DMS79 (cell line): Measurements from ENCODE around the gene KRT84.

Experiments
- DNase-seq: peaks from one replicate; lab custom pipeline; 2025; lab: John Stamatoyannopoulos, UW

KRT84 gene

DNA sequence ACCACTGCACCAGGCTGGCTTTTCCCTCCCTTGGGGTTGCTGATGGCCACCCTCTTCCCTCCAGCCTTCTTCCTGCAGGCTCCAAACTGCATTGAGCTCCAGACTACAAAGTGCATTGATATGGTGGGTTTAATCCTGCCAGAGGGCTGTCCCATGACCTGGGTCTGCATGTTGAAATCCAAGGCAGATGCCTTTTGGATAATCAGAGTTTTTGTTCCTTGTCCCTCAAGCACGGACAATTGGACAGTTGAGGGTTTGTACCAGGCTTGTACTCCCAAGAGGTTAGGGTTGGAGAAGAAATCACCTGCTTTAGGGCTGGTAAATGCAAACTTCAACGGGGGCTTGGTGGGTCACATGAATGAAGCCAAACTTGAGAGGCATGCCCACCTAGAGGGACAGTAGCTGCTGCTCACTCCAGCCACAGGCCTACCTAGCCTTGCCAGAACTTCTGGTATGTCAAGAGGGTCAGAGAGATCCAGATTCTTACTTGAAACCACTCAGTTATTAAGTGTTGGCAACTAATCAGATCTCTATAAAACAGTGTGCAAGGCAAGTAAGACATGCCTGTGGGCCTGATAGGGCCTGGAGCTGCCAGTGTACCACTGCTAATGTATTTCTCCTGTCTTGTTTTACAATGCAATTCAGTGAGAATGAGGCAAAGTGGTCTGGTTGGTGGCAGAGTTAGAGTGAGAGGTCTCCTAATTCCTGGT is 42.5 kb downstream of the KRT84 start:
- peak; percentile 56 for DNase-seq

GRCh38 chr12:52341066-52341580 is 44.3 kb downstream of the KRT84 start:
- no peak for DNase-seq

GRCh38 chr12:52338241-52338960 is 47.1 kb downstream of the KRT84 start:
- DNase-seq: no peak

GRCh38 chr12:52337054-52337453 is 48.4 kb downstream of the KRT84 start:
- no peak for DNase-seq

DNA sequence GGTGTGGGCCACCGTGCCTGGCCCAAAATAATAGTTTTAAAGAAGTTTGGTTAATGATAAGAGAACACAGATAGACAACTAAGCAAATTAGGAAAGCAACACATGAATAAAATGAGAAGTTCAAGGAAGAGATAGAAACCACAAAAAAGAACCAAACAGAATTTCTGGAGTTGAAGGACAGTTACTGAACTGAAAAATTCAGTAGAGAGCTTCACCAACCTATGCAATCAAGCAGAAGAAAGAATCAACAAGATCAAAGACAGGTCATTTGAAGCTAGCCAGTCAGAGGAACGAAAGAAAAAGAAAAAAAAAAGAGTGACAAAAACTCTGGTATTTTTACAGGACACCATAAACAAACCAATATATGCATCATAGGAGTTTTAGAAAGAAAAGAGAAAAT is 48.8 kb downstream of the KRT84 start:
- no peak for DNase-seq

DNA sequence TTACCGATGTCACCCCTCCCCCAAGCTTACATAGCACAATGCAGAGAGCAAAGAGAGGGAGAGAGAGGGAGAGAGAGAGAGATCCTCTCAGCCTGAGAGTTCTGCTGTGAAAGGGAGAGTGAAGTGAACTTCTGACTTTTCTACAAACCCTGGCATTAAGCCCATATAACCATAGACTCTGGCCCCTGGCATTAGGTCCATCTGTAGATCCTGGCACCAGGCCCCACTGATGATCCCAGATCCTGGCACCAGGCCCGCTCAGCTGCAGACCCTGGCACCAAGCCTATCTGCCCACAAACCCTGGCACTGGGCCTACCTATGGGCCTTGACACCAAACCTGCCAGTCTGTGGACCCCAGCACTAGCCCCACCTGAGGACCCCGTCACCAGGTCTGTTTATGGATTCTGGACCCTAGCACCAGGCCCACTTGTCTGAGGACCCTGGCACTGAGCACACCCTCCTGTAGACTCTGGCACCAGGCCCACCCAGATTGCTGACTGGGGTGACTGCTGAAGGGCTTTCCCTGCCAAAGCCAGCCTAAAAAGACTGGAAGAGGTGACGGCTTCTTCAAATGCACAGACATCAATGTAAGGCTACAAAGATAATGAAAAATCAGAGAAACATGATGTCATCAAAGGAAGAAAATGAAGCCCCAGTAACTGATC is 49.7 kb downstream of the KRT84 start:
- DNase-seq: peak; percentile 83

DNA sequence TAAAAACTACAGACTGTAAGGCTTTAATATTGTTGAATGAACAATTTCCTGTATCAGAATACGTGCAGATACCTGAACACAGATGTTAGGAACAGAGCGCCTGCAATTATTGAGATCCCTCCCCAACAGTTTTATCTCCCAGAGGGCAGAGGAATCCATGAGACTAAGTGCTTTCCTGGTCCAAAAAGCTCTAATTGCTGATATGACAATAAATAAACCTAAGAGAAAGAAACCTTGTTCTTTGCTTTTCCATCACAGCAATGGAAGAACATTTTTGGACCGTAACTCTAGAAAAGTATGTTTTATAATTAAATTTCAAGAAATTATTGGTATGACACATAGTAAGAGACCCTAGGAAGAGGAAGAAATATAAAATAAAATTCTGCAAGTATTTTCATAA is 51.3 kb downstream of the KRT84 start:
- DNase-seq: no peak

GRCh38 chr12:52333321-52333720 is 52.1 kb downstream of the KRT84 start:
- no peak for DNase-seq

GRCh38 chr12:52332381-52332780 is 53.1 kb downstream of the KRT84 start:
- DNase-seq: no peak

DNA sequence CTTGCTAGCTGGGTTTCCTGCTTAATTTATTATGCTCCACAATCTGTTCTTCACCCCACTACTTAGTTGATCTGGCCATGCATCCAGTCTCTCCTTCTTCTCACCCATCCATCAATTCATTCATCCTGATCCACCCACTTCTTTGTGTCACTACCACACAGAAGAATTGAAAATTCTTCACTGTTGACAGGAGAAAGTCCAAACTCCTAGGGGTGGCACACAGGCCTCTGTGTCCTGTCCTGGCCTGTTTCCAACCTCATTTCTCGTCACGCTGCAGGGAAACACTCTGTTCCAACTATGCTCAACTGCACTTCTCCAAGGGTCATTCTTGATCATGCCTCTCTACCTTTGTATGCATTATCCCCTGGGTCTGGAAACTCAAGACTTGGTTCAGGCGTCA is 53.6 kb downstream of the KRT84 start:
- peak; percentile 27 for DNase-seq

- no peak for DNase-seq
Measured at GRCh38 chr12:52331039-52331438, 54.4 kb downstream of the KRT84 start.

GRCh38 chr12:52327830-52328500 is 57.5 kb downstream of the KRT84 start:
- no peak for DNase-seq
